T1000 (cell line): ENCODE measurements around the gene FAAP20.
A peak's percentile ranks its signal among the peaks of the same experiment; 100 is the strongest.

ENCODE experiments used
- DNase-seq: peaks from one replicate; lab custom pipeline; 2025; ENCODE audit warnings: mixed read lengths; lab: John Stamatoyannopoulos, UW

The FAAP20 gene

GRCh38 chr1:2194898-2195673 lies 514 bp upstream of the FAAP20 start:
- DNase-seq = peak; percentile 89

- no peak for DNase-seq
Observed at GRCh38 chr1:2193514-2194281, 874 bp downstream of the FAAP20 start.

- DNase-seq = no peak
Observed at GRCh38 chr1:2192031-2192995, 2.3 kb downstream of the FAAP20 start.

GRCh38 chr1:2190491-2190976 lies 4.0 kb downstream of the FAAP20 start:
- no peak for DNase-seq

- DNase-seq = peak; percentile 90
Observed at GRCh38 chr1:2189459-2190425, 4.8 kb downstream of the FAAP20 start.

GRCh38 chr1:2188336-2188735 lies 6.2 kb downstream of the FAAP20 start:
- DNase-seq = no peak

- no peak for DNase-seq
Observed at GRCh38 chr1:2187619-2188018, 7.0 kb downstream of the FAAP20 start.

- DNase-seq = no peak
Observed at GRCh38 chr1:2186901-2187300, 7.7 kb downstream of the FAAP20 start.

- DNase-seq = no peak
Observed at GRCh38 chr1:2185880-2186855, 8.4 kb downstream of the FAAP20 start.

- DNase-seq = no peak
Observed at GRCh38 chr1:2184934-2185333, 9.6 kb downstream of the FAAP20 start.

- no peak for DNase-seq
Observed at GRCh38 chr1:2184531-2184930, 10.0 kb downstream of the FAAP20 start.

- no peak for DNase-seq
Observed at GRCh38 chr1:2183937-2184334, 10.6 kb downstream of the FAAP20 start.

- DNase-seq = no peak
Observed at GRCh38 chr1:2182376-2182775, 12.2 kb downstream of the FAAP20 start.

GRCh38 chr1:2181752-2182151 lies 12.8 kb downstream of the FAAP20 start:
- no peak for DNase-seq

- DNase-seq = no peak
Observed at GRCh38 chr1:2181271-2181670, 13.3 kb downstream of the FAAP20 start.

- peak; percentile 98 for DNase-seq
Observed at GRCh38 chr1:2180297-2181245, 14.0 kb downstream of the FAAP20 start.

- peak; percentile 28 for DNase-seq
Observed at GRCh38 chr1:2179283-2180013, 15.1 kb downstream of the FAAP20 start.

GRCh38 chr1:2178875-2179274 lies 15.7 kb downstream of the FAAP20 start:
- DNase-seq = no peak
